Measurements from ENCODE around the gene DLGAP1. TPM values are rescaled to one million over a fixed set of nuclear protein-coding genes. Genes with fewer than 3 reads are reported as not detected.

Gene DLGAP1
- total and polyA plus RNA-seq, 2 experiments from 2014 or later, result 17.0 to 48.5 TPM

DNA sequence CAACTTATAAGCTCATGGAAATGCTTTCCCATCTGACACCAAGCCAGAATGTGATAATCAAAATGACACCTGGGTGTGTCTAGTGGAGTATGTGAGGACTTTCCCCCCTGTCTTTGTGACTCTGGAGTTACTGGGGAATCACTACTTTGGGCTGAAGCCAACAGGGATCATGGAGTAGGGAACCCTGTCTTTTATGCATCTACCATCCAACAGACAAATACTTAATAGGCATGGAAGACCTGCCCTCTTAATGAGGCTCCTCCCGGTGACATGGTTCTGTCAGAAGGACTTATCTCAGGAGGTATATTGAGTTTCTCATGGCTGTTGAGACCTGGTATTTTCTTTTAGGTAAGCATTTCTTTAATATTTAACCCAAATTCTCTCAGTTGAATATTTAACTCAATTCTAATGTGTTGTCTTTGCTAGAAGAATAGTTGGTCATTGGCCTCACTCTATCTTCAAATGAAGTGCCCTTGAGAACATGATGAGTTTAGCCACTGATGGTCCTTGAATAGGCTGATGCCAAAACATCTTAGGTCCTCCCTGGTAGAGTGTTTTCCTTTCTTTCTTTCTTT, 963.0 kb downstream of the DLGAP1 start (continued):
- TF ChIP-seq ZNF462 (CRISPR knock-in tag; IDR thresholded peaks at IDR 0.05) (no peak), ETS1 (IDR thresholded peaks at IDR 0.05) (no peak), REST (IDR thresholded peaks at IDR 0.05; ENCODE audit: unreplicated experiment) (no peak)

- Histone ChIP-seq H3K79me2 (replicated peaks; ENCODE audit: insufficient read depth) (no peaks in the 10 kb centered on the region), H3F3A (replicated peaks; ENCODE audit: low read depth) (no peaks in the 10 kb centered on the region), H3K27me3 (ENCODE audit: insufficient read depth) (no peaks in the 10 kb centered on the region), H3K9me2 (ENCODE audit: insufficient read depth) (no peaks in the 10 kb centered on the region), H3K4me1 (ENCODE audit: insufficient read depth) (peaks cover 22% of the 10 kb centered on the region; the same call in 1 of the 2 replicates), H3K4me2 (no peak overlapping the region), H3K36me3 (ENCODE audit: insufficient read depth) (no peaks in the 10 kb centered on the region), H3K4me3 (no peak overlapping the region), H2AFZ (no peak overlapping the region), H4K20me1 (replicated peaks; ENCODE audit: insufficient read depth) (no peaks in the 10 kb centered on the region), H3K27ac (ENCODE audit: low read depth) (no peak overlapping the region)
- no peak overlapping the region for H3K4me3 Mint-ChIP-seq
- no peak overlapping the region for H3K27ac Mint-ChIP-seq
- H3K27me3 Mint-ChIP-seq (ENCODE audit: insufficient read depth, low read depth, poor library complexity), result no peaks in the 10 kb centered on the region
- peaks cover 28% of the 10 kb centered on the region for H3K4me1 Mint-ChIP-seq
- DNase-seq (ENCODE audit: low spot score) (no peak), ATAC-seq (no peak)
- H3K9me3 Mint-ChIP-seq, result no peaks in the 10 kb centered on the region
- H3K36me3 Mint-ChIP-seq (ENCODE audit: low read depth), result no peaks in the 10 kb centered on the region
- TF ChIP-seq ZNF462 (CRISPR knock-in tag; IDR thresholded peaks at IDR 0.05) (no peak), NANOG (IDR thresholded peaks at IDR 0.05; ENCODE audit: borderline replicate concordance) (no peak)
Measured at GRCh38 chr18:3489462-3489861, 965.6 kb downstream of the DLGAP1 start.

Measured in GM23338 (cell line).